GM13977 (cell line): Measurements from ENCODE around the gene XKR3.
"Not testable (repeated sequence)": the region's sequence is repeated elsewhere in the genome, so short reads cannot be mapped to it uniquely, and the experiment has no call there.

Source experiments
- DNase-seq: peaks from one replicate; pipeline ENCODE4 v3.0.0; 2012; ENCODE audit warnings: low spot score
- CTCF ChIP-seq: IDR thresholded peaks from 2 replicates; pipeline ENCODE4 v1.5.1; 2012; ENCODE audit warnings: mild to moderate bottlenecking, control low read depth; ENCODE audit not compliant: insufficient read depth; ENCODE audit errors: extremely low read depth, missing control alignments
- in situ Hi-C: fragments of 300-500 bp; cut with MboI; formaldehyde crosslinking; loops from one replicate; pipeline ENCODE4 v1.12.0; 2022; ENCODE audit warnings: low sequenced_read_pairs, low pct_unique_long_range_greater_than_20kb, mixed read lengths, inconsistent platforms; ENCODE audit not compliant: unreplicated experiment

Gene XKR3

DNA sequence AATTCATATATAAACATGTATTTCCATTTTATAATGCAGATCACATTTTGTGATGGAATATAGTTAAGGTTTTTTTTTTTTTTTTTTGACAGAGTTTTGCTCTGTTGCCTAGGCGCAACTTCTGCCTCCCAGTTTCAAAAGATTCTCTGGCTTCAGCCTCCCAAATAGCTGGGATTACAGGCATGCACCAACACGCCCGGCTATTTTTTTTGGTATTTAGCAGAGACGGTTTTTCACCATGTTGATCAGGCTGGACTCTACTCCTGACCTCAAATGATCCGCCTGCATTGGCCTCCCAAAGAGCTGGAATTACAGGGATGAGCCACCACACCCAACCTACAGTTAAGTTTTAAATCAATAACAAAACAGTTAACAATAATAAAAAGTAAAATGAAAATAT lies 18.8 kb downstream of the XKR3 start:
- no peak for TF ChIP-seq CTCF
- no peak for DNase-seq
- in situ Hi-C loops = no loop called here

DNA sequence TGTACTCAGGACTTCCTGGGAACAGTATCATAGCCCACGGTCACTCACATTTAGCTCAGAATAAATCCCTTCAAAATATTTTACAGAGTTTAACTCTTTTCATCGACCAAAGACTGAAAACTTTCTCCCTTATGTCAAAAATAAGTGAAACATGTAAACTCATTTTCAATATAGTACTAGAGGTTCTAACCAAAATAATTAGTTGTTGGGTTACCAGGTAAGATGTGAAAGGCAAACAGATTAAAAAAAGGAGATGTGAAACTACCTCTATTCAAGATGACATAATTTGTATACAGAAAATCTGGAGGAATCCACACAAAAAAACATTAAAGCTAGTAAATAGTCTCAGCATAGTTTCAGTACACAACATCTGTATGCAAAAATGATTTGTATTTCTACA lies 20.3 kb downstream of the XKR3 start:
- TF ChIP-seq CTCF = no peak
- in situ Hi-C loops = no loop called here
- no peak for DNase-seq

GRCh38 chr22:16803255-16803917 lies 21.8 kb downstream of the XKR3 start:
- in situ Hi-C loops = no loop called here
- DNase-seq = no peak
- no peak for TF ChIP-seq CTCF

DNA sequence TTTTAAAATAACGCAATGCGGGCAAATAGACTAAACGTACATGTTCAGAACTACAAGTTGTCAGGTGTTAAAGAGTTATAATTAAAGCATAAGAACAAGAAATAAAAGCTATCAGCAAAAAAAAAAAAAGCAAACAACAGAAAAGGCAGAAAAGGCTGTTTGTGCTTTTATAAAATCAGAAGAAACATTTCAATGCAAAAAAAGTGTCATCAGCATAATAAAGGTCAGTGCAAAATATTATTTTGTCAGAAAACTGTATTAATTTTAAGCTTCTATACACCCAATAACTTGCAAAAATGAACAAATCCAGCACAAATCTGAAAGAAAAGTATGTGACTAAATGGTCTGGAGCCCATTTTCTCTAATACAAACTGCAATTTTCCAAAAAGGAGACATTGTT lies 23.6 kb downstream of the XKR3 start:
- in situ Hi-C loops = no loop called here
- no peak for DNase-seq
- no peak for TF ChIP-seq CTCF

DNA sequence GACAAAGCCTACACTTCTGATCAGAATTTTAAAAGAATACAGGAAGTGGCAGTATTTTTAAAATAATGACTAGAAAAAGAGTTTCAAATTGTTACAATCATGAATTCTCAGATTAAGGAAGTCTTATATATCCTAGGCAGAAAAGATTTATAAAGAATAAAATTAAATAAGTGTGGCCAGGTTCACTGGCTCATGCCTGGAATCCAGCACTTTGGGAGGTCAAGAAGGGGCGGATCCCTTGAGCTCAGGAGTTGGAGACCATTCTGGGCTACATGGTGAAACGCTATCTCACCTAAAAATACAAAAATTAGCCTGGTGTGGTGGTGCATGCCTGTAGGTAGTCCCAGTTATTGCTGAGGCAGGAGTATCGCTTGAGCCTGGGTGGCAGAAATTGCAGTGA lies 24.1 kb downstream of the XKR3 start:
- DNase-seq = no peak
- no peak for TF ChIP-seq CTCF
- in situ Hi-C loops = no loop called here

DNA sequence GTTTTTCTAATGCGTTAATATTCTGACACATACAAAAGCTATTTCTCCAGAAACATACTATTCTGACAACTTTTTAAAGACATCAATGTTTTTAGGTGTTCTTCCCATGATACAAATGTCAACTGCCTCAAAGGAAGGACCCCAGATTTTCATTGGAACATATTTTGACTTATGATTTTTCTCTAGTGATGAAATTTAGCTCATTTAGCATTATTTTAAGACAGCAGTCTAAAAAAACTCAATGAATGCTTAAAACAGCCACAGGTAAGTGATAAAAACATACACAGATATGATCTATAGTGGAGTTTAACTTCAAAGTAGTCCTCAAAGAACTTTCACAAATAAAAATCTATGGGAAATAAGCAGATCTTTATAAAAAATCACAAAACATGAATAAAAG lies 24.9 kb downstream of the XKR3 start:
- in situ Hi-C loops = no loop called here
- no peak for TF ChIP-seq CTCF
- DNase-seq = no peak

- in situ Hi-C loops = not testable (repeated sequence)
Observed at GRCh38 chr22:16795504-16795903, 29.7 kb downstream of the XKR3 start.

More at GRCh38 chr22:16795504-16795903, 29.7 kb downstream of the XKR3 start:
- not testable (repeated sequence) for DNase-seq
